ENCODE data around the gene CYBC1.

GRCh38 chr17:82408288-82408937, 42.1 kb downstream of the CYBC1 start:
- TF ChIP-seq CTCF (conservative IDR thresholded peaks at IDR 0.05 in 1 of 2, IDR thresholded peaks at IDR 0.05 in 1 of 2; ENCODE audit: low read depth in 1 of 2, low read length in 2 of 2), result no peak
- TF ChIP-seq EZH2 (IDR thresholded peaks at IDR 0.05; ENCODE audit: low read length, missing control alignments), result no peak

Measured in fibroblast of lung (primary cell).